GM19372 (cell line): ENCODE measurements around the gene SDS.
"Not testable (repeated sequence)": the region's sequence is repeated elsewhere in the genome, so short reads cannot be mapped to it uniquely, and the experiment has no call there.

Experiments
- ATAC-seq: cut with Tn5 transposase; IDR thresholded peaks from one replicate; pipeline ENCODE4 v1.9.1; 2021; ENCODE audit warnings: mild to moderate bottlenecking, low read depth, moderate library complexity; ENCODE audit not compliant: unreplicated experiment

Gene SDS

GRCh38 chr12:113358381-113359132, 45.1 kb downstream of the SDS start, which contains the start of gene PLBD2:
PLBD2 (plus strand) TSS chr12:113358587; CDS start chr12:113358601, 14 bp downstream.
- ATAC-seq = peak; percentile 90

DNA sequence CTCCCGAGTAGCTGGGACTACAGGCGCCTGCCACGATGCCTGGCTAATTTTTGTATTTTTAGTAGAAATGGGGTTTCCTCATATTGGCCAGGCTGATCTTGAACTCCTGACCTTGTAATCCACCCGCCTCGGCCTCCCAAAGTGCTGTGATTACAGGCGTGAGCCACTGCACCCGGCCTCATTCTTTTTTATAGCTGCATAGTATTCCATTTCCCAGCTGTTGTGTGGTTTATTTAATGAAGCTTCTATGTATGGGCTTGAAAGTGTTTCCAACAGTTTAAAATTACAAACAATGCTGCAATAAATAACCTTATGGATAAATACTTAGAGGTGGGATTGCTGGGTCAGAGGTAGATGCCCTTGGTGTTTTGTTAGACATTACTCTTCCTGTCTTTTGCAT, 49.5 kb downstream of the SDS start:
- ATAC-seq = not testable (repeated sequence)

DNA sequence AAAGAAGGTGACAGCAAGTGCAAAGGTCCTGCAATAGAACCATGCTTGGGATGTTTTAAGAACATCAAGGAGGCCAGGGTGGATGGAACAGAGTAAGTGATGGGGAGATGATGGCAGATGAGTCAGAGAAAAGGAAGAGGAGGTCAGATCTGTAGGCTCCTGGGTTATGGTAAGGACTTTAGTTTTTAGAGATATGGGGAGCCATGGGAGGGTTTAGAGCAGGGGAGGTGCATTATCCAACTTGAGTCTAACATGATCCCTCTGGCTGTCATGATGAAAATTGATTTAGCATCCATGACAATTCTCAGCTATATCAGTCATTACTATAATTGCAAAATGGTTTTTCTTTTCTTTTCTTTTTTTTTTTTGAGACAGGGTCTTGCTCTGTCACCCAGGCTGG, 52.6 kb downstream of the SDS start:
- ATAC-seq = no peak

DNA sequence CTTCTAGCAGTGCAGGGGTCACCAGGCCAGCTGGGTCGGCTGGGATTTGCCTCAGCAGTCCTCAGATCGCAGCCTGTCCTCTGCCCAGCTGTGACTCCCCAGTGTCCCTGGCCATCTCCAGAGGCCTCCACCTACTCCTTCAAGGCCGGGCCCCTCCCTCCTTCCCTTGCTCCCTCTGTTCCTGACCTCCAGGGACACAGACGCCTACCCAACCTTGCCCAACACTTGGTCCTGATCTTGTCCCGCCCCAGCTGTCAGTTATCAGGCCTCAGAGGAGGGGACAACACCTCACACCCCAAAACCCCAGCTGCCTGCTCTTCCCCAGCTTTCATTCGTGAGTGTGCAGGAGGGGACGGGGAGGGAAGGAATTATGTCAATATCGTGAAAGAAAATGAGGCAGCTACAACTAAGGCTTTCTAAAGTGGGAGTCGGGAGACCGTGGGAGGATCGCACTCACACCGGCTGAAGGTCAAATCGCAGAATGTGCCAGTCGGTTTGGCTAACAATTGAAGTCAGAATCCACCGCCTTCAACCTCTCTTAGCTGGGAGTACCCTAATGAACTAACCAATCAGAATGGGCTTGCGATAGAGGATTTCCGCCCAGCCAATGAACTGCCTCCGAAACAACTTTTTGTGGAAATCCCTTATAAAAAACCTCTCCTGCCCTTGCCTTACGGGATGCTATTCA, 54.7 kb downstream of the SDS start:
- no peak for ATAC-seq

GRCh38 chr12:113347892-113348291, 55.8 kb downstream of the SDS start:
- ATAC-seq = no peak

GRCh38 chr12:113347107-113347506, 56.6 kb downstream of the SDS start:
- no peak for ATAC-seq

- ATAC-seq = no peak
Observed at GRCh38 chr12:113346353-113346752, 57.3 kb downstream of the SDS start.

- ATAC-seq = no peak
Observed at GRCh38 chr12:113345318-113345717, 58.4 kb downstream of the SDS start.
